ENCODE results near the gene MICAL3.
"Not testable (repeated sequence)": the region's sequence is repeated elsewhere in the genome, so short reads cannot be mapped to it uniquely, and the experiment has no call there.

MICAL3 gene

DNA sequence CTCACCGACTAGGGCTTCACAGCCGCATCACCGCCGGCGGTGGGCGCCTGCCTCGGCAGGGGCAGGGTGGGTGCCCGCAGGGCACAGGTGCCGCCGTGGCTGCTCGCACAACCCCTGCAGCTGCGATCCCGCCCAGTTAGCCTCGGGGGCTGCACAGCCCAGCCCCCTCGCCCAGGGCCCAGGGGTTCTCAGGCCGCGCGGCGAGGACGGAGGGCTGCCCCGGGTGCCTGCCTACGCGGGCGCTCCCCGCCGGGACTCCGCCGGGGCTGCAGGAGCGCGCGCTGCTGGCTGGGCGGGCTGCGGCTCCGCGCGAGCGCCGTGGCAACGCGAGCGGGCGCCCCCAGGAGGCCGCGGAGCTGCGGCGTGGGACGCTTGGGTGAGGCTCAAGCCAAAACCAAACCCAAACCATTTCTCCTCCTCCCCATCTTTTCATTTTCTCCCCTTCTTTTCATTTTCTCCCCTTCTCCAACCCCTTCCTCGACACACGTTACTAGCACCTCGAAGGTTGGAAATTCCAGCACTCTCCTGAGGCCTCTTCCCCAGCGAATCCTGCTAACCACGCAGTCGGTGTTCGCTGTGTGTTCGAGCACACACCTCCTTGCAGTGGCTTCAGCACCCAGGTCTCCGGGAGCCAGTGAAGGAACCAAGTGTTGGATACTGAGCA is at the start of gene MICAL3:
Gene MICAL3, minus strand, starts transcription at position 286 of the 664 bp plus-strand sequence. CDS start 117,749 bp downstream, outside the sequence.
- no peak for DNase-seq (ENCODE audit: low read depth, low spot score)

DNA sequence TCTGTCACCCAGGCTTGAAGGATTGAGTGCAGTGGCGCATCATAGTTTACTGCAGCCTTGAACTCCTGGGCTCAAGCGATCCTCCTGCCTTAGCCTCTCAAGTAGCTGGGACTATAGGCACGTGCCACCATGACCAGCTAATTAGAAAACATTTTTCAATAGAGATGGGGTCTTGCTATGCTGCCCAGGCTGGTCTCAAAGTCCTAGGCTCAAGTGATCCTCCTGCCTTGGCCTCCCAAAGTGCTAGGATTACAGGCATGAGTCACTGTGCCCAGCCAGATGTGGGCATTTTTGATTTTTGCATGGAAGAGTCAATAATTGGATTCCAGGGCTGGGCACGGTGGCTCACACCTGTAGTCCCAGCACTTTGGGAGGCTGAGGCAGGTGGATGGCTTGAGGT is 49.6 kb upstream of the MICAL3 start:
- not testable (repeated sequence) for DNase-seq (ENCODE audit: low read depth, low spot score)

- DNase-seq (ENCODE audit: low read depth, low spot score) = no peak
These were observed 49.1 kb upstream of the MICAL3 start for GRCh38 chr22:18073467-18073866.

GRCh38 chr22:18071968-18072310 is 47.6 kb upstream of the MICAL3 start:
- no peak for DNase-seq (ENCODE audit: low read depth, low spot score)

GRCh38 chr22:18071307-18071967 is 47.1 kb upstream of the MICAL3 start:
- DNase-seq (ENCODE audit: low read depth, low spot score) = not testable (repeated sequence)

GRCh38 chr22:18070556-18071306 is 46.4 kb upstream of the MICAL3 start:
- no peak for DNase-seq (ENCODE audit: low read depth, low spot score)

DNA sequence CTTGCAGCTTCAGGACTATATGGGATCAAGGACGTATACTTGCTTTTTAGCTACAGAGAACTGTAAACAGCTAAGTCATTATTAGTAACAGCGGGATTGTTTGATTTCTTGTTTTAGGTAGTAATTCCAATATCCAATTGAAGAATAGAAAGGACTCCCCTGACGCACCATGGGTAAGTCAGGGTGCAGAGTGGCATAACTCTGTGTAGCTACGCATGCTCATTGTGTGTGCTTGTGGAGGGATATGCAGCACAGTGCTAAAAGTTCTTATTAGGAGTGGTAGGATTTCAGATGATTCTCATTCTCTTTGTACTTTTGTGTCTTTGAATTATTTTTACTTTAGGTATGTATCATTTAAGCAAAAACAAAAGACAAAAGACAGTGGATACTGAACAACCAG is 45.7 kb upstream of the MICAL3 start:
- no peak for DNase-seq (ENCODE audit: low read depth, low spot score)

GRCh38 chr22:18069041-18069440 is 44.7 kb upstream of the MICAL3 start:
- DNase-seq (ENCODE audit: low read depth, low spot score) = no peak

- DNase-seq (ENCODE audit: low read depth, low spot score) = no peak
These were observed 44.1 kb upstream of the MICAL3 start for GRCh38 chr22:18068381-18068988.

DNA sequence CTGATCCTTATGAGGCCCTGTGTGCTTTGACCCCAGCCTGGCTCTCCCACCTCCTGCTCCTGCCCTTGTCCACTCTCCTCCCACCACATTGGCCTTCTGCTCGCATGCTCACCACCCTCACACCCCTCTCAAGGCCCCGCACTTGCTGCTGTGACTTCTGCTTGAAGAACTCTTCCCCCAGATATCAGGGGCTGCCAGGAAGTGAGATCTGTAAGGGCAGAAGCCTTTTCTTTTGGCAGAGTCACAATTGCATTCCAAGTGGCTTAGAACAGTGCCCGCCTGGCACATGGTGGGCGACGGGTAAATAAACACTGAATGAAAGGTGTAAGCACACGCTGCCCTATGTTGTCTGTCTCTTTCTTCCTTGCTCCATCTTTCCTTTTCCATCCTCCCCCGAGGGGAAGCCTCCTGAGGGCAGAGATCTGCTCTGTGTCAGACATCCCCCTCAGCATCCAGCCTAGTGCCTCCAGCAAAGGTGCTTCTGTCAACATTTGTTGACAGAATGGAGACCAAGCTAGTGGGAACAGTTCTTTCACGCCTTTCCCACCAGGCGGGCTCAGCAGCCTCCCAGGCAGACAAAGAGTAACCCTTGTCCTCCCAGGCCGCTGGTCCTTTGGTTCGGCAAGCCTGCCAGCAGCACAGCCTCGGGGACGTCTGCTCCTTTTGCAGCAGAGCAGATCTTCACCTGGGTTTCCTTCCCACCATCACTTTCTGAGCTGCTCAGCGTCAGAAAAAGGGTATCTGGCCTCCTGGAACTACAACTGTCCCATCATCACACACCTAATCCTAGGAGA is 43.4 kb upstream of the MICAL3 start:
- DNase-seq (ENCODE audit: low read depth, low spot score) = no peak

- DNase-seq (ENCODE audit: low read depth, low spot score) = no peak
These were observed 42.8 kb upstream of the MICAL3 start for GRCh38 chr22:18067121-18067520.

- DNase-seq (ENCODE audit: low read depth, low spot score) = no peak
These were observed 42.0 kb upstream of the MICAL3 start for GRCh38 chr22:18066181-18066859.

GRCh38 chr22:18065256-18065655 is 40.9 kb upstream of the MICAL3 start:
- no peak for DNase-seq (ENCODE audit: low read depth, low spot score)

GRCh38 chr22:18064636-18065035 is 40.3 kb upstream of the MICAL3 start:
- DNase-seq (ENCODE audit: low read depth, low spot score) = no peak

DNA sequence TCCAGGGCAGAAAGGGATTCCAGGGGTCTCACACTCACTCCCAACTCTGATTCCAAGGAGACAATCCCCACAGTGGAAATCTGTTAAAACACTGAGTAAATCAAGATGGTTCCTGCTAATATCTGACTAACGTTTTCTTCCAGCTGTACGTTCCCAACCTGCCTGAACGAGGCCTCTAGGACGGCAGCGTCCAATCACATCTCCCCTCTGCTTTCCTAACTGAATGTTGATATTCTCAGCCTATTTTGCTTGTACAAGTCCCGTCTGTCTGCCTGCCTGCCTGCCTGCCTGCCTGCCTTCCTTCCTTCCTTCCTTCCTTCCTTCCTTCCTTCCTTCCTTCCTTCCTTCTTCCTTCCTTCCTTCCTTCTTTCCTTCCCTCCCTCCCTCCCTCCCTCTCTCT is 39.4 kb upstream of the MICAL3 start:
- not testable (repeated sequence) for DNase-seq (ENCODE audit: low read depth, low spot score)

GRCh38 chr22:18063306-18063705 is 38.9 kb upstream of the MICAL3 start:
- DNase-seq (ENCODE audit: low read depth, low spot score) = no peak

DNA sequence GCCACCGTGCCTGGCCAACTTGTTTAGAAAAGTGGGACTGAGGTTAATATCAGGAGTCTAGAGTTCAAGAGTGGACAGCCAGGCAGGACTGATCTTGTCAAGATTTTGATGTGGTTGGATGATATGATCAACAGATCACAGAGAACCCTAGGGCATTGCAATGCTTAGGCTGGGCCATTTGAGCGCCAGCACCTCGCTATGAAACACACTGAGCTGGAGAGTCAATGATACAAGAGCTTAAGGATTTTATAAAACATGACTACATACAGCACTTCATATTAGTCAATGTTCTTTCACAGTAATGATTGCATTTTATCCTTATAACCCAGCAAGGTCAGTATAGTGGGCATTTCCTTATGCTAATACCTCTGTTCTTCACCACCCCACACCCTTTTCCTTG is 38.1 kb upstream of the MICAL3 start:
- no peak for DNase-seq (ENCODE audit: low read depth, low spot score)

GRCh38 chr22:18060646-18061620 is 36.6 kb upstream of the MICAL3 start:
- no peak for DNase-seq (ENCODE audit: low read depth, low spot score)

- DNase-seq (ENCODE audit: low read depth, low spot score) = no peak
These were observed 35.6 kb upstream of the MICAL3 start for GRCh38 chr22:18059991-18060390.

DNA sequence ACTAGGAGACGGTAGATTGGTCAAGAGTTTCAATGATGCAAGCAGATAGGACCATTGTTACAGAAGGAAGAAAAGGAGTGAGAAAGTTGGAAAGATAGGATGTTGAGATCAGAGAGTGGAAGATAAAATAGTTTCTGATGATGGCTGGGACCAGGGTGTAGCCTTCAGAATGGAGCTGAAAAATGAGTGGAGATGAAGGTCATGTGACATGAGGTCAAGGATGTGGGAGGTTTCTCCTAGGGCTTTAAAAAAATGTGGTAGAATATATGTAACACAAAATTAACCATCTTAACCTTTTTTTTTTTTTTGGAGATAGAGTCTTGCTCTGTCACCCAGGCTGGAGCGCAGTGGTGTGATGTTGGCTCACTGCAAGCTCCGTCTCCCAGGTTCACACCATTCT is 35.1 kb upstream of the MICAL3 start:
- no peak for DNase-seq (ENCODE audit: low read depth, low spot score)
